Mammary epithelial cell (primary cell): ENCODE measurements around the gene BARX1.

Experiments used
- CTCF ChIP-seq, 2 donors: IDR thresholded peaks in 1 of 2; conservative IDR thresholded peaks in 1 of 2; 2 replicates each; pipeline ENCODE4 v1.5.1; 2011 to 2012; ENCODE audit warnings: inconsistent platforms in 2 of 2, low read length in 2 of 2, mild to moderate bottlenecking in 2 of 2, control low read depth in 1 of 2, low read depth in 1 of 2; ENCODE audit not compliant: insufficient read depth in 1 of 2; ENCODE audit errors: extremely low read depth in 1 of 2
- EZH2 ChIP-seq: IDR thresholded peaks from 2 replicates; pipeline ENCODE4 v1.6.1; 2012; ENCODE audit warnings: low read length, inconsistent platforms, borderline replicate concordance

DNA sequence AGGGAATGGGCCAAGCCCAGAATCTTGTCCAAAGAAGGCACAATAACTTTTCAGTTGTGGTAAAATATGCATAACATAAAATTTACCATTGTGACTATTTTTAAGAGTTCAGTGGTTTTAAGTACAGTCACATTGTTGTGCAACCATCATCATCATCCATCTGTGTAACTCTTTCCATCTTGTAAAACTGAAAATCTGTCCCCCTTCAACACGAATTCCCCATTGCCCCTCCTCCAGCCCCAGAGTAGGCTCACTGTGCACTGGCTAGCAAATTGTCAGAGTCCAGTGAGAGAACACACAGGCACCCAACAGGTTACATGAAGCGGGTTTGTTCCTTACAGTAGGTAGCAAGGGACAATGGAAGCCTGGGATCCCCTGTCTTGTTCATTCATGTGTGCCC lies 13.7 kb downstream of the BARX1 start:
- no peak for TF ChIP-seq EZH2
- no peak for TF ChIP-seq CTCF (conservative IDR thresholded peaks at IDR 0.05 in 1 of 2, IDR thresholded peaks at IDR 0.05 in 1 of 2; ENCODE audit: extremely low read depth in 1 of 2, insufficient read depth in 1 of 2, low read depth in 1 of 2, low read length in 2 of 2)
